ENCODE results near the gene MADCAM1.

DNA sequence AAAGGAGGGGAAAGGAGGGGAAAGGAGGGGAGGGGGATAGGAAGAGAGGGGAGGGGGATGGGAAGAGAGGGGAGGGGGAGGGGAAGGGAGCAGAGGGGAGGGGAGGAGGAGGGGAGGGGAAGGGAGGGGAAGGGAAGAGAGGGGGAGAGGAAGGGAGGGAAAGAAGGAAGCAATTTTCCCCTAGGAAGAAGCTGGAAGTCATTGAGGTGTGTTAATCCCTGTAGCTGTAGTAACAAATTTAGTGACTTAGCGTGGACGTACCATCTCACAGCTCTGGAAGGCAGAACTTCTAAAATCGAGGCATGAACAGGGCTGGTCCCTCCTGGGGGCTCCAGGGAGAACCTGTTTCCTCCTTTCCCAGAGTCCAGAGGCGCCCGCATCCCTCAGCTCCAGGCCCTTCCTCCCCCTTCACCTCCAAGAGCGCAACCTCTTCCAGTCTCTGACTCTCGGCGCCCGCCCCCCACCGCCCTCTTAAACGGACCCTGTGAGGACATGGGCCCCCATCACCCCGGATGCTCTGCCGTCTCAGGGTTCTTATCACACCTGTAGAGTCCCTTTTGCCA is 29.7 kb downstream of the MADCAM1 start:
- TF ChIP-seq, protein P1, sequence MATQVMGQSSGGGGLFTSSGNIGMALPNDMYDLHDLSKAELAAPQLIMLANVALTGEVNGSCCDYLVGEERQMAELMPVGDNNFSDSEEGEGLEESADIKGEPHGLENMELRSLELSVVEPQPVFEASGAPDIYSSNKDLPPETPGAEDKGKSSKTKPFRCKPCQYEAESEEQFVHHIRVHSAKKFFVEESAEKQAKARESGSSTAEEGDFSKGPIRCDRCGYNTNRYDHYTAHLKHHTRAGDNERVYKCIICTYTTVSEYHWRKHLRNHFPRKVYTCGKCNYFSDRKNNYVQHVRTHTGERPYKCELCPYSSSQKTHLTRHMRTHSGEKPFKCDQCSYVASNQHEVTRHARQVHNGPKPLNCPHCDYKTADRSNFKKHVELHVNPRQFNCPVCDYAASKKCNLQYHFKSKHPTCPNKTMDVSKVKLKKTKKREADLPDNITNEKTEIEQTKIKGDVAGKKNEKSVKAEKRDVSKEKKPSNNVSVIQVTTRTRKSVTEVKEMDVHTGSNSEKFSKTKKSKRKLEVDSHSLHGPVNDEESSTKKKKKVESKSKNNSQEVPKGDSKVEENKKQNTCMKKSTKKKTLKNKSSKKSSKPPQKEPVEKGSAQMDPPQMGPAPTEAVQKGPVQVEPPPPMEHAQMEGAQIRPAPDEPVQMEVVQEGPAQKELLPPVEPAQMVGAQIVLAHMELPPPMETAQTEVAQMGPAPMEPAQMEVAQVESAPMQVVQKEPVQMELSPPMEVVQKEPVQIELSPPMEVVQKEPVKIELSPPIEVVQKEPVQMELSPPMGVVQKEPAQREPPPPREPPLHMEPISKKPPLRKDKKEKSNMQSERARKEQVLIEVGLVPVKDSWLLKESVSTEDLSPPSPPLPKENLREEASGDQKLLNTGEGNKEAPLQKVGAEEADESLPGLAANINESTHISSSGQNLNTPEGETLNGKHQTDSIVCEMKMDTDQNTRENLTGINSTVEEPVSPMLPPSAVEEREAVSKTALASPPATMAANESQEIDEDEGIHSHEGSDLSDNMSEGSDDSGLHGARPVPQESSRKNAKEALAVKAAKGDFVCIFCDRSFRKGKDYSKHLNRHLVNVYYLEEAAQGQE (IDR thresholded peaks at IDR 0.05; ENCODE audit: insufficient read depth in 1 of 2, low read depth in 2 of 2, low read length in 2 of 2): no peak
- TF ChIP-seq POLR2AphosphoS5 (IDR thresholded peaks at IDR 0.05; ENCODE audit: low read depth, low read length) (no peak), FOXP2 (optimal IDR thresholded peaks at IDR 0.05; ENCODE audit: borderline replicate concordance, extremely low read depth, extremely low read length, insufficient read depth) (no peak), TAF1 (IDR thresholded peaks at IDR 0.05; ENCODE audit: borderline replicate concordance, insufficient read depth, low read length) (no peak), SIN3A (IDR thresholded peaks at IDR 0.05; ENCODE audit: borderline replicate concordance, insufficient read depth, low read length) (no peak)

Measured in PFSK-1 (cell line).